Measurements from ENCODE around the gene ACER2.
"Not testable (repeated sequence)": the region's sequence is repeated elsewhere in the genome, so short reads cannot be mapped to it uniquely, and the experiment has no call there.

The ACER2 gene

DNA sequence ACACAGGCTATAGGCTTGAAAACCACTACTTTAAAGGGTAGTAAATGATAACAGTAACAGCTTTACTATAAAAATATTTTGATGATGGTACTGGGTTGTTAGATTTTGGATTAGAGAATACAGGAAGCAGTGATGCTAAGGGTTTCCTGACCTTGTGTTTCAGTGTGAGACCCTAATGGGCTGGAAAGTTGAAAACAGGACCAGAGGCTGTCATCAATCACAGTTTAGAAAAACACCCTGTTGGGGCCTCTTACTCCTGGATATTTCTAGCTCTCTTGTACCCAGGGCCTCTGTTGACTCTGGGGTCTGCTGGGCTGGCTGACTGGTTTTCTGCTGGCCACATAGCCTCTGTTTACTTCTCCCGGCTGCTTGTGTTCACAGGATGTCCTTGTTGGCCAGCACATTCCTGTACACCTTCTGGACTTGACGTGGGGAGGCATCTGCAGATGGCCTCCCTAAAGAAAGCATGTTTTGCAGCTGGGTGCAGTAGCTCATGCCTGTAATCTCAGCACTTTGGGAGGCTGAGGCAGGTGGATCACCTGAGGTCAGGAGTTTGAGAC is 21.5 kb downstream of the ACER2 start (continued):
- TF ChIP-seq, protein P1, sequence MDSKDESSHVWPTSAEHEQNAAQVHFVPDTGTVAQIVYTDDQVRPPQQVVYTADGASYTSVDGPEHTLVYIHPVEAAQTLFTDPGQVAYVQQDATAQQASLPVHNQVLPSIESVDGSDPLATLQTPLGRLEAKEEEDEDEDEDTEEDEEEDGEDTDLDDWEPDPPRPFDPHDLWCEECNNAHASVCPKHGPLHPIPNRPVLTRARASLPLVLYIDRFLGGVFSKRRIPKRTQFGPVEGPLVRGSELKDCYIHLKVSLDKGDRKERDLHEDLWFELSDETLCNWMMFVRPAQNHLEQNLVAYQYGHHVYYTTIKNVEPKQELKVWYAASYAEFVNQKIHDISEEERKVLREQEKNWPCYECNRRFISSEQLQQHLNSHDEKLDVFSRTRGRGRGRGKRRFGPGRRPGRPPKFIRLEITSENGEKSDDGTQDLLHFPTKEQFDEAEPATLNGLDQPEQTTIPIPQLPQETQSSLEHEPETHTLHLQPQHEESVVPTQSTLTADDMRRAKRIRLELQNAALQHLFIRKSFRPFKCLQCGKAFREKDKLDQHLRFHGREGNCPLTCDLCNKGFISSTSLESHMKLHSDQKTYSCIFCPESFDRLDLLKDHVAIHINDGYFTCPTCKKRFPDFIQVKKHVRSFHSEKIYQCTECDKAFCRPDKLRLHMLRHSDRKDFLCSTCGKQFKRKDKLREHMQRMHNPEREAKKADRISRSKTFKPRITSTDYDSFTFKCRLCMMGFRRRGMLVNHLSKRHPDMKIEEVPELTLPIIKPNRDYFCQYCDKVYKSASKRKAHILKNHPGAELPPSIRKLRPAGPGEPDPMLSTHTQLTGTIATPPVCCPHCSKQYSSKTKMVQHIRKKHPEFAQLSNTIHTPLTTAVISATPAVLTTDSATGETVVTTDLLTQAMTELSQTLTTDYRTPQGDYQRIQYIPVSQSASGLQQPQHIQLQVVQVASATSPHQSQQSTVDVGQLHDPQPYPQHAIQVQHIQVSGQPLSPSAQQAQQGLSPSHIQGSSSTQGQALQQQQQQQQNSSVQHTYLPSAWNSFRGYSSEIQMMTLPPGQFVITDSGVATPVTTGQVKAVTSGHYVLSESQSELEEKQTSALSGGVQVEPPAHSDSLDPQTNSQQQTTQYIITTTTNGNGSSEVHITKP (tag by site-specific recombination; IDR thresholded peaks at IDR 0.05): no peak
- no peak for TF ChIP-seq ZNF112 (tag by site-specific recombination; IDR thresholded peaks at IDR 0.05)
- TF ChIP-seq ZNF645 (tag by site-specific recombination; IDR thresholded peaks at IDR 0.05): no peak
- TF ChIP-seq REPIN1 (tag by site-specific recombination; IDR thresholded peaks at IDR 0.05; ENCODE audit: low read depth): no peak

- ChIA-PET POLR2A (no interaction called here), CTCF (interaction anchor here (0.6 to 1.6 kb wide), 3 partner anchors 34 to 1292 kb away, joined by 3 to 11 read pairs (median 5); no protein-coding TSS in a partner anchor)
- H3K27ac ChIP-seq (ENCODE audit: extremely low read depth, low read depth, low read length): no peak overlapping the region
- H3K4me3 ChIP-seq (ENCODE audit: low read depth, low read length): no peak overlapping the region
- TF ChIP-seq ZNF433 (tag by site-specific recombination; IDR thresholded peaks at IDR 0.05; ENCODE audit: low read depth) (no peak), ZFP41 (tag by site-specific recombination; IDR thresholded peaks at IDR 0.05; ENCODE audit: borderline replicate concordance) (no peak), ZFP69B (tag by site-specific recombination; IDR thresholded peaks at IDR 0.05) (no peak), GLI4 (tag by site-specific recombination; IDR thresholded peaks at IDR 0.05) (no peak), ZNF10 (tag by site-specific recombination; IDR thresholded peaks at IDR 0.05) (no peak)
- no peaks in the 10 kb centered on the region for H3K9me3 ChIP-seq (ENCODE audit: control insufficient read depth, insufficient read depth, low read depth, low read length)
- no peaks in the 10 kb centered on the region for H3K4me1 ChIP-seq (ENCODE audit: control insufficient read depth, insufficient read depth, low read length)
- H3K36me3 ChIP-seq (ENCODE audit: control insufficient read depth in 2 of 2, insufficient read depth in 1 of 2, low read length in 2 of 2): peaks cover 3 to 6% of the 10 kb centered on the region in 2 experiments; a peak in 2 of 3 replicates
Observed at GRCh38 chr9:19431361-19432171, 22.8 kb downstream of the ACER2 start.

GRCh38 chr9:19432473-19432872 is 23.7 kb downstream of the ACER2 start:
- CTCF ChIA-PET: no interaction called here
- no peaks in the 10 kb centered on the region for H3K4me1 ChIP-seq (ENCODE audit: control insufficient read depth, insufficient read depth, low read length)
- peaks cover 3 to 6% of the 10 kb centered on the region in 2 experiments; a peak in 2 of 3 replicates for H3K36me3 ChIP-seq (ENCODE audit: control insufficient read depth in 2 of 2, insufficient read depth in 1 of 2, low read length in 2 of 2)
- POLR2A ChIA-PET: no interaction called here
- H3K9me3 ChIP-seq (ENCODE audit: control insufficient read depth, insufficient read depth, low read depth, low read length): no peaks in the 10 kb centered on the region
- no peak overlapping the region for H3K4me3 ChIP-seq (ENCODE audit: low read depth, low read length)
- H3K27ac ChIP-seq (ENCODE audit: extremely low read depth, low read depth, low read length): no peak overlapping the region
- TF ChIP-seq ZNF214 (tag by site-specific recombination; IDR thresholded peaks at IDR 0.05; ENCODE audit: borderline replicate concordance): no peak
- no peak for TF ChIP-seq ZNF23 (tag by site-specific recombination; IDR thresholded peaks at IDR 0.05; ENCODE audit: borderline replicate concordance)
- TF ChIP-seq ZXDB (tag by site-specific recombination; IDR thresholded peaks at IDR 0.05): no peak
- no peak for TF ChIP-seq SP2 (tag by site-specific recombination; IDR thresholded peaks at IDR 0.05)
- TF ChIP-seq ZNF530 (tag by site-specific recombination; IDR thresholded peaks at IDR 0.05; ENCODE audit: low read depth): no peak
- TF ChIP-seq ZBTB1 (tag by site-specific recombination; IDR thresholded peaks at IDR 0.05): no peak
- no peak for TF ChIP-seq AEBP2 (tag by site-specific recombination; IDR thresholded peaks at IDR 0.05; ENCODE audit: borderline replicate concordance)

DNA sequence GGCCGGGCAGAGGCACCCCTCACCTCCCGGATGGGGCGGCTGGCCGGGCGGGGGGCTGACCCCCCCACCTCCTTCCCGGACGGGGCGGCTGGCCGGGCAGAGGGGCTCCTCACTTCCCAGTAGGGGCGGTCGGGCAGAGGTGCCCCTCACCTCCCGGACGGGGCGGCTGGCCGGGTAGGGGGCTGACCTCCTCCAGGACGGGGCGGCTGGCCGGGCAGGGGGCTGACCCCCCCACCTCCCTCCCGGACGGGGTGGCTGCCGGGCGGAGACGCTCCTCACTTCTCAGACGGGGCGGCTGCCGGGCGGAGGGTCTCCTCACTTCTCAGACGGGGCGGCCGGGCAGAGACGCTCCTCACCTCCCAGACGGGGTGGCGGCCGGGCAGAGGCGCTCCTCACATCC is 24.9 kb downstream of the ACER2 start:
- H3K9me3 ChIP-seq (ENCODE audit: control insufficient read depth, insufficient read depth, low read depth, low read length); POLR2A ChIA-PET; CTCF ChIA-PET: not testable (repeated sequence)

More for the DNA sequence above, 24.9 kb downstream of the ACER2 start:
- H3K4me1 ChIP-seq (ENCODE audit: control insufficient read depth, insufficient read depth, low read length); H3K4me3 ChIP-seq (ENCODE audit: low read depth, low read length); H3K27ac ChIP-seq (ENCODE audit: extremely low read depth, low read depth, low read length): not testable (repeated sequence)
- H3K36me3 ChIP-seq (ENCODE audit: control insufficient read depth in 2 of 2, insufficient read depth in 1 of 2, low read length in 2 of 2): peaks cover 1 to 11% of the 10 kb centered on the region in 2 experiments; a peak in 2 of 3 replicates

Measured in HEK293 (cell line).